OCI-LY3 (cell line): ENCODE results near the gene GATAD2B.

Source experiments
- H2AFZ ChIP-seq: fragments of 200-600, 300-600 bp; shearing (Covaris generic); 2 replicates; pipeline ENCODE4 v1.6.0; 2014; ENCODE audit warnings: antibody characterized with exemption, low read depth, low read length
- H3K27ac ChIP-seq: fragments of 200-600, 300-600 bp; sonication (generic); 2 replicates; pipeline ENCODE4 v1.5.1; 2014; ENCODE audit warnings: mild to moderate bottlenecking, low read length, moderate library complexity, mixed read lengths
- H3K27me3 ChIP-seq: fragments of 200-600, 300-600 bp; sonication (generic); 2 replicates; pipeline ENCODE4 v1.6.1; 2014; ENCODE audit warnings: low read depth, low read length, mixed read lengths
- H3K36me3 ChIP-seq: fragments of 200-600, 300-600 bp; sonication (generic); replicated peaks from 2 replicates; pipeline ENCODE3; 2014; ENCODE audit warnings: low read depth, low read length, mixed read lengths
- H3K4me1 ChIP-seq: fragments of 300-600, 200-600 bp; sonication (generic); 2 replicates; pipeline ENCODE4 v1.6.1; 2014; ENCODE audit warnings: low read length, mixed read lengths
- H3K4me2 ChIP-seq: fragments of 200-600, 300-600 bp; sonication (generic); 2 replicates; pipeline ENCODE4 v1.6.1; 2014; ENCODE audit warnings: low read length, mixed read lengths
- H3K4me3 ChIP-seq: fragments of 300-600, 200-600 bp; sonication (generic); 2 replicates; pipeline ENCODE4 v1.5.1; 2014; ENCODE audit warnings: antibody characterized with exemption, mild to moderate bottlenecking, low read length, moderate library complexity
- H3K79me2 ChIP-seq: fragments of 300-600, 200-600 bp; shearing (Covaris generic); 2 replicates; pipeline ENCODE4 v1.6.1; 2014; ENCODE audit warnings: mild to moderate bottlenecking, low read length, mixed read lengths
- H3K9ac ChIP-seq: fragments of 300-600, 200-600 bp; shearing (Covaris generic); 2 replicates; pipeline ENCODE4 v1.6.0; 2014; ENCODE audit warnings: mild to moderate bottlenecking, low read length, moderate library complexity
- H3K9me3 ChIP-seq: fragments of 200-600, 300-600 bp; shearing (Covaris generic); 2 replicates; pipeline ENCODE4 v1.6.1; 2014; ENCODE audit warnings: low read length, mixed read lengths; ENCODE audit not compliant: insufficient read depth
- H4K20me1 ChIP-seq: fragments of 200-600, 300-600 bp; sonication (generic); 2 replicates; pipeline ENCODE4 v1.6.1; 2016; ENCODE audit warnings: low read length, mixed read lengths; ENCODE audit not compliant: insufficient read depth
- EZH2phosphoT487 ChIP-seq: fragments of 200-600 bp; shearing (Covaris generic); IDR thresholded peaks from 2 replicates; pipeline ENCODE4 v1.6.1; 2018; ENCODE audit warnings: antibody characterized with exemption, mixed run types, low read depth
- TF ChIP-seq, protein P1 (sequence below): fragments of 200-600, 300-600 bp; sonication (generic); IDR thresholded peaks from 2 replicates; pipeline ENCODE4 v1.5.1; 2014; ENCODE audit warnings: antibody characterized with exemption, low read length, low read depth

Gene GATAD2B

DNA sequence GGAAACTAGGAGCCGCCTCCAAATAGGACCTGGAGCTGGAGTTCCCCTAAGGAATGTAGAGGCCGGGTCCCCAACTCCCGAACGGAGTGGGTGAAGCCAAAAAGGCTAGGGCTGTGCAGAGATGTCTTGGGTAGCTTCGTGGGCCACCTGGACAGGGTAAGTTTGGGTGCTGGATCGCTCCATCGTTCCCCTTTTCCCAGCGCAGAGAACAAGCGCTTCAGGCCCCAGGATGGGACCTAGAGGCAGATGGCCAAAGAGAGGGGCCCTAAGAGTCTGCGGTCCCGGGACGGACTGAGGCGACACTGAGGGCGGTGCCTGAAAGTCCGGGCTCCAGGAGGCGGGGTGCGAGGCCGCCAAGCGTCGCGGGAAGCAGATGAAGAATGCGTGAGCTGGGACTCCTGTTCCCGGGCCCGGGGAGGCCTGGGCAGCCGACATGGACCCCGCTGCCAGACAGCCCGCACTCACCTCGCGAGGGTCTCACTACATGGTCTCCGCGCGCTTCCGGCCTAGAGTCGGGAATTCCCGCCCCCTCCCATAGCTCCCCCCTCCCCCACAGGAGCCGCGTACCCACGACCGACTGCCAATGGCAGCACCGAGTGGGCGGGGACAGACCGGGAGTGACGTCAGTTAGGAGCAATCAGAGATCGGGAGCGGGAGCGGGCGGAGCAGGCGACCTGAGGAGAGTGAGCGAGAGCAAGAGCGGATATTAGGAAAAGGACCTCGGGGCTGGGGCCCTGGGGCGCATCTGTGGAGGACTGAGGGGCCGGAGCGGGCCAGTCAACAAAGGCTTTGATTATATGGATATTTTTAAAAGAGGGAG is 40.5 kb upstream of the GATAD2B start, which contains the start of gene SLC39A1:
TSS of gene SLC39A1 (minus strand) at position 508 of the 820 bp plus-strand sequence. CDS start 822 bp downstream, outside the sequence.
- Histone ChIP-seq H3K36me3 (peaks cover 27% of the 10 kb centered on the region), H2AFZ (peak within 1 kb of the TSS; percentile 45; the same call in 1 of the 2 replicates), H4K20me1 (no peaks in the 10 kb centered on the region), H3K9ac (peak within 1 kb of the TSS; percentile 99), H3K27me3 (no peaks in the 10 kb centered on the region), H3K4me1 (peaks cover 40% of the 10 kb centered on the region), H3K79me2 (peaks cover 58% of the 10 kb centered on the region), H3K4me3 (peak within 1 kb of the TSS; percentile 92), H3K4me2 (peak within 1 kb of the TSS; percentile 95), H3K27ac (peak within 1 kb of the TSS; percentile 77), H3K9me3 (no peaks in the 10 kb centered on the region)
- TF ChIP-seq, protein P1, sequence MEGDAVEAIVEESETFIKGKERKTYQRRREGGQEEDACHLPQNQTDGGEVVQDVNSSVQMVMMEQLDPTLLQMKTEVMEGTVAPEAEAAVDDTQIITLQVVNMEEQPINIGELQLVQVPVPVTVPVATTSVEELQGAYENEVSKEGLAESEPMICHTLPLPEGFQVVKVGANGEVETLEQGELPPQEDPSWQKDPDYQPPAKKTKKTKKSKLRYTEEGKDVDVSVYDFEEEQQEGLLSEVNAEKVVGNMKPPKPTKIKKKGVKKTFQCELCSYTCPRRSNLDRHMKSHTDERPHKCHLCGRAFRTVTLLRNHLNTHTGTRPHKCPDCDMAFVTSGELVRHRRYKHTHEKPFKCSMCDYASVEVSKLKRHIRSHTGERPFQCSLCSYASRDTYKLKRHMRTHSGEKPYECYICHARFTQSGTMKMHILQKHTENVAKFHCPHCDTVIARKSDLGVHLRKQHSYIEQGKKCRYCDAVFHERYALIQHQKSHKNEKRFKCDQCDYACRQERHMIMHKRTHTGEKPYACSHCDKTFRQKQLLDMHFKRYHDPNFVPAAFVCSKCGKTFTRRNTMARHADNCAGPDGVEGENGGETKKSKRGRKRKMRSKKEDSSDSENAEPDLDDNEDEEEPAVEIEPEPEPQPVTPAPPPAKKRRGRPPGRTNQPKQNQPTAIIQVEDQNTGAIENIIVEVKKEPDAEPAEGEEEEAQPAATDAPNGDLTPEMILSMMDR, result no peak
- TF ChIP-seq EZH2phosphoT487, result no peak

DNA sequence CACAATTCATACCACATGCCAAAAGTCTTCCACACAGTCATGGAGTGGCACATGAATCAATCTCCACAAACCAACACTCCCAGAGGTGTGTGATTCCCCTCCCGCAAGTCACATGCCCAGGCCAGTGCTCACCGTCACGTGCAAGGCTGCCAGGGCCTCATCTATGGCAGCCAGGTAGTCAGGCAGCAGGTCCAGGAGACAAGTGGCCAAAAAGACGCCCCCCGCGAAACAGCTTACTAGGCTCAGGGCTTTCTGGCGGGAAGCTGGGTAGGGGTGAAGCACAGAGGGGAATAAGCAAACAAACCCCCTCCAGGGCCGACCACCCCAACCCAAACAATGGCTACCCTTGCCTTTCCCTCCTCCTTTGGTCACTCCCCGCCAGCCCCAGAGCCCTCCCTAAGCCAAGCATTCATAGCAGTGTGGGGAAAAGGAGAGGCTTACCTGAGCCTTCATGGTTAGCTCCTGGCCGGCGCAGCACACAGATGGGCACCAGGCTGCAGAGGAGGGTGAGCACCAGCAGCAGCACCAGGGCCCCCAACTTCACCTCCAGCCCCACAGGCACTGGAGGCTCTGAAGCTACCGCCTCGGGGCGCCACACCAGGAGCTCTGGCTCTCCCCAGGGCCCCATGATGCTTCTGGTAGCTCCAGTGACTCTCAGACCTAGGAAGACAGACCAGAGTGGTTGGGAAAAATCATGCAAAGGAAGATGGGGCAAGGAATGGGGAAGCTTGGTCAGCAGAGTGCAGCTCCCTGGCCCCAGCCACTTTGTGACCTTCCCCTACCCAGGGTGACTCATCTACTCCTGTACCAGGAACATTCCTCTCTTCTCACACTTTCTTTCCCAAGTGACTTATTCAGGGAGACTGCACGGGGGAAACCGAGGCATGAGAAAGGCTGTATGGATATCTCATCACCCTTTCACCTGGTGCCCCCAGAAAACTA is 39.6 kb upstream of the GATAD2B start:
- no peak for TF ChIP-seq EZH2phosphoT487
- TF ChIP-seq, protein P1, result peak; percentile 14; the same call in 1 of the 2 replicates
- no peaks in the 10 kb centered on the region for H4K20me1 ChIP-seq
- H3K36me3 ChIP-seq, result peaks cover 28% of the 10 kb centered on the region
- peak overlapping the region; percentile 99 for H3K9ac ChIP-seq
- peak overlapping the region; percentile 77 for H3K27ac ChIP-seq
- peaks cover 67% of the 10 kb centered on the region for H3K79me2 ChIP-seq
- H3K4me2 ChIP-seq, result peak overlapping the region; percentile 95
- H3K9me3 ChIP-seq, result no peaks in the 10 kb centered on the region
- peaks cover 36% of the 10 kb centered on the region for H3K4me1 ChIP-seq
- no peak overlapping the region for H2AFZ ChIP-seq
- H3K4me3 ChIP-seq, result peak overlapping the region; percentile 92
- no peaks in the 10 kb centered on the region for H3K27me3 ChIP-seq

DNA sequence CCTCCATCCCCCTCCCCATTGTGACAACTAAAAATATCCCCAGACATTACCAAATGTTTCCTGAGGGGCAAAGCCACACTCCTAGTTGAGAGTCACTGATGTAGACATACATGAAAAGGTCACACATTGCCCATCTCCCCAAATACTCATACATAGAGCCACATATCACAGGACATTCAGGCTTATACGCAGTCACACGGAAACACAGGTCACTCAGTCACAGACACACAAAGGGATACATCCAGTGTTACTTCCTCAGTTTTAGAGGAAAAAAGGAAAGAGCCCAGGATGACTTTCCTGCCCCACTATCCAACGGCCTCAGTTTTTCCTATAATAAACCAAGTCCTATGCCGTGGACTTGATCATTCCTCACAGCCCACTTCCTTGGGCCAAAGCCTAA is 38.6 kb upstream of the GATAD2B start:
- peak overlapping the region; percentile 92 for H3K4me3 ChIP-seq
- H3K4me2 ChIP-seq, result peak overlapping the region; percentile 95
- no peaks in the 10 kb centered on the region for H3K27me3 ChIP-seq
- H3K4me1 ChIP-seq, result peaks cover 39% of the 10 kb centered on the region
- no peaks in the 10 kb centered on the region for H3K9me3 ChIP-seq
- H3K79me2 ChIP-seq, result peaks cover 70% of the 10 kb centered on the region
- peak overlapping the region; percentile 77 for H3K27ac ChIP-seq
- H3K9ac ChIP-seq, result peak overlapping the region; percentile 99
- H3K36me3 ChIP-seq, result peaks cover 38% of the 10 kb centered on the region
- no peak overlapping the region for H2AFZ ChIP-seq
- H4K20me1 ChIP-seq, result peaks cover 5% of the 10 kb centered on the region
- TF ChIP-seq, protein P1, result no peak
- TF ChIP-seq EZH2phosphoT487, result no peak
